Activated CD4-positive, CD25-positive, alpha-beta regulatory T cell treated with anti-CD3 and anti-CD28 coated beads, Interleukin-2, amount 50 U/mL, for 24 hours (primary cell): ENCODE data around the gene CNDP1.
"Not testable (repeated sequence)": the region's sequence is repeated elsewhere in the genome, so short reads cannot be mapped to it uniquely, and the experiment has no call there.

Source experiments
- ATAC-seq, 2 donors: fragments of 150-1000 bp; cut with Tn5 transposase; one replicate each; pipeline ENCODE4 v1.10.0; 2021; ENCODE audit warnings: mild to moderate bottlenecking in 1 of 2, moderate library complexity in 1 of 2

CNDP1 gene

GRCh38 chr18:74522635-74523548 lies 11.4 kb upstream of the CNDP1 start:
- ATAC-seq: no peak

- ATAC-seq: no peak
Measured at GRCh38 chr18:74524097-74524496, 10.2 kb upstream of the CNDP1 start.

- ATAC-seq: not testable (repeated sequence)
Measured at GRCh38 chr18:74524915-74525314, 9.4 kb upstream of the CNDP1 start.

GRCh38 chr18:74525741-74526140 lies 8.6 kb upstream of the CNDP1 start:
- ATAC-seq: no peak

GRCh38 chr18:74526488-74526887 lies 7.8 kb upstream of the CNDP1 start:
- no peak for ATAC-seq

GRCh38 chr18:74528478-74528877 lies 5.8 kb upstream of the CNDP1 start:
- ATAC-seq: no peak

GRCh38 chr18:74528913-74529312 lies 5.4 kb upstream of the CNDP1 start:
- no peak for ATAC-seq

- no peak for ATAC-seq
Measured at GRCh38 chr18:74529378-74529777, 4.9 kb upstream of the CNDP1 start.

- ATAC-seq: no peak
Measured at GRCh38 chr18:74529811-74530583, 4.3 kb upstream of the CNDP1 start.

- no peak for ATAC-seq
Measured at GRCh38 chr18:74530584-74530862, 3.8 kb upstream of the CNDP1 start.

GRCh38 chr18:74531043-74531442 lies 3.3 kb upstream of the CNDP1 start:
- no peak for ATAC-seq

GRCh38 chr18:74532511-74533025 lies 1.7 kb upstream of the CNDP1 start:
- no peak for ATAC-seq

GRCh38 chr18:74533666-74534065 lies 634 bp upstream of the CNDP1 start:
- no peak for ATAC-seq

GRCh38 chr18:74534981-74535649 lies 815 bp downstream of the CNDP1 start:
- ATAC-seq: no peak

GRCh38 chr18:74539289-74539688 lies 5.0 kb downstream of the CNDP1 start:
- no peak for ATAC-seq

- ATAC-seq: no peak
Measured at GRCh38 chr18:74540652-74541421, 6.5 kb downstream of the CNDP1 start.

GRCh38 chr18:74541703-74542555 lies 7.6 kb downstream of the CNDP1 start:
- ATAC-seq: no peak

GRCh38 chr18:74544898-74545297 lies 10.6 kb downstream of the CNDP1 start:
- no peak for ATAC-seq

- no peak for ATAC-seq
Measured at GRCh38 chr18:74546007-74546406, 11.7 kb downstream of the CNDP1 start.

GRCh38 chr18:74546751-74547530 lies 12.6 kb downstream of the CNDP1 start:
- no peak for ATAC-seq

- no peak for ATAC-seq
Measured at GRCh38 chr18:74547860-74548259, 13.6 kb downstream of the CNDP1 start.
